ENCODE measurements around the gene IL12RB1. TPM values are rescaled to one million over a fixed set of nuclear protein-coding genes. Genes with fewer than 3 reads are reported as not detected.

IL12RB1 gene
- total RNA-seq (10 to 100 TPM; 39.3 to 42.1 TPM), polyA plus RNA-seq (10 to 100 TPM; 35.0 to 55.1 TPM)

DNA sequence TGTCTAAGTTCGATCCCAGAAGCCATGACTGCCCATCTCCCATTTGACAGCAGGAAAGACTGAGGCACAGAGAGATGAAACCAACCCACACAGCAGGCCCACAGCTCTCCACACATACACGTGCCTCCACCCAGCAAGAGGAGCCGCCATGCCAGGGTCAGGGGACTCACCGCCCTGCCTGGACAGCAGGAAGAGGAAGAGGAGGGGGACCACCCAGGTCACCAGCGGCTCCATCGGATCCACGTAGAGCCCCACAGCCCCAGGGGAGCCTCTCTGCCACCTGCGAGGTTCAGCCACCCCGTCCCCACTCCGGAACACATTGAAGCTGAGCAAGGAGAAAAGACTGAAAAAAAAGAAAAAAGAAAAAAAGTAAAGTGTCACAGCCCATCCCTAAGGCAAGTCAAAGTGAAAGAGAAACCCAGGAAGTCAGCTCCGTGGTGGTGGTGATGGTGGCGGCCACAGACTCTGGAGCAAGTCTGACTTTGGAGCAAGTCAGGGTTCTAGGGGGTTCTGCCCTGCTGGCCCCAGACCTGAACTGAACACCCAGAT, at the start of gene IL12RB1:
Gene IL12RB1, minus strand, starts transcription at position 345 of the 549 bp plus-strand sequence. Its CDS starts 111 bp downstream, at position 234.
- Mint-ChIP-seq H3K4me1 (peaks cover 51 to 83% (median 66%) of the 10 kb centered on the region in 4 donors), H3K27me3 (no peaks in the 10 kb centered on the region), H3K27ac (peak within 1 kb of the TSS; percentile 98 to 99 (median 98)), H3K36me3 (peaks cover 23 to 30% of the 10 kb centered on the region in 2 donors), H3K4me3 (peak within 1 kb of the TSS; percentile 95 to 98 (median 97)), H3K9me3 (peaks cover 0 to 3% (median 0%) of the 10 kb centered on the region in 8 donors)
- CTCF ChIA-PET (ENCODE audit: partially characterized antibody) = interaction anchor here (1.0 to 4.3 kb wide), 6 partner anchors 11 to 148 kb away, joined by 3 to 30 read pairs (median 10); partner anchors contain the start of genes MAST3 and PIK3R2
- Histone ChIP-seq H3K27ac (ENCODE audit: low read depth, low read length) (peak within 1 kb of the TSS; percentile 87), H3K36me3 (ENCODE audit: insufficient read depth, low read length) (peaks cover 15% of the 10 kb centered on the region), H3K4me1 (ENCODE audit: insufficient read depth, low read length) (peaks cover 77% of the 10 kb centered on the region), H3K9me3 (ENCODE audit: control insufficient read depth in 1 of 2, low read length in 2 of 2) (no peaks in the 10 kb centered on the region), H3K27me3 (ENCODE audit: insufficient read depth, low read length) (no peaks in the 10 kb centered on the region), H3K4me3 (ENCODE audit: low read length in 2 of 2) (peak within 1 kb of the TSS; percentile 84 to 95)
- POLR2A ChIA-PET (ENCODE audit: partially characterized antibody) = interaction anchor here (0.6 to 9.5 kb wide), 23 partner anchors 8 to 284 kb away, joined by 3 to 159 read pairs (median 6); partner anchors contain the start of genes ARRDC2, CCDC124, IFI30 and JUND
- peak; percentile 67 to 83 (median 74) for DNase-seq
- intact Hi-C loops (cut with micrococcal nuclease) = loop anchor here (2.0 kb wide), 1 partner anchor 18 kb away; no protein-coding TSS in a partner anchor

DNA sequence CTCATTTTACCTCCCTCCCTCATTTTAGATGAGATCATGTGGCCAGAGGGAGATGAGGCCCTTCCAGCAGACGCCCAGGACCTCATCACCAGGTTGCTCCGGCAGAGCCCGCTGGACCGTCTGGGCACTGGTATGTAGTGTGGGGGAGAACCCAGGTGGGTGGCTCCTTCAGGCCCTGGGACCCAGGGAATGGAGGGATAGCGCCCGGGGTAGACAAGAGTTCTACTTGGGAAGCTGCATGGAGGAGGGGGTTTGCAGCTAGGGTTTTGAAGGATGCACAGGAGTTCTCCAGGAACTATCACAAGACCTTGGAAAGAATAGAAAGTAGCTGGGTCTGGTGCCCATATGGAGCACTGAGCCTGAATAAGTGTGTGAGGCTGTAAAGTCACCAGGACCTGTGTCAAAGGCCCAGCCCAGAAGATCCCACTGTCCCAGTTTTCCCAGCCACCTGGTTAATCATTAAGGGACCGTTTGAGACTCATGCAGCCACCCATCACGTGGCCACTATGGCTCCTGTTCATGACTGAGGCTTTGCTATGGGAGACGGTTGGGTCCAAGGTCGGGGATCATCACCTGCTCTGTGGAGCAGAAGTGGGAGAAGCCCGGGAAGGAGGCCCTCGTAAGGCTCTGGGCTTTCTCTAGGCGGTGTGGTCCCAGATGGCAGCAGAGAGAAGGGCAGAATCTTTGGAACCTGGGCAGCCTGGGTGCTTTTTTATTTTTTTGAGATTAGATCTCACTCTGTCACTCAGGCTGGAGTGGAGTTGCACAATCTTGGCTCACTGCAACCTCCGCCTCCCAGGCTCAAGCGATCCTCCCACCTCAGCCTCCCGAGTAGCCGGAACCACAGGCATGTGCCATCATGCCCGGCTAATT, 49.2 kb upstream of the IL12RB1 start:
- Mint-ChIP-seq H3K4me1 (no peaks in the 10 kb centered on the region), H3K36me3 (peaks cover 35 to 51% of the 10 kb centered on the region in 2 donors), H3K27me3 (no peaks in the 10 kb centered on the region), H3K4me3 (no peak overlapping the region), H3K27ac (no peak overlapping the region), H3K9me3 (no peaks in the 10 kb centered on the region)
- CTCF ChIA-PET (ENCODE audit: partially characterized antibody) = interaction anchor here (1.0 kb wide), 1 partner anchor 15 kb away, joined by 3 read pairs; no protein-coding TSS in a partner anchor
- Histone ChIP-seq H3K4me3 (ENCODE audit: low read length in 2 of 2) (no peak overlapping the region), H3K27ac (ENCODE audit: low read depth, low read length) (no peak overlapping the region), H3K27me3 (ENCODE audit: insufficient read depth, low read length) (no peaks in the 10 kb centered on the region), H3K4me1 (ENCODE audit: insufficient read depth, low read length) (no peaks in the 10 kb centered on the region), H3K9me3 (ENCODE audit: control insufficient read depth in 1 of 2, low read length in 2 of 2) (no peaks in the 10 kb centered on the region), H3K36me3 (ENCODE audit: insufficient read depth, low read length) (peaks cover 56% of the 10 kb centered on the region)
- DNase-seq = no peak
- intact Hi-C loops (cut with micrococcal nuclease) = no loop called here
- POLR2A ChIA-PET (ENCODE audit: partially characterized antibody) = interaction anchor here (1.0 kb wide), 1 partner anchor 12 kb away, joined by 3 read pairs; no protein-coding TSS in a partner anchor

DNA sequence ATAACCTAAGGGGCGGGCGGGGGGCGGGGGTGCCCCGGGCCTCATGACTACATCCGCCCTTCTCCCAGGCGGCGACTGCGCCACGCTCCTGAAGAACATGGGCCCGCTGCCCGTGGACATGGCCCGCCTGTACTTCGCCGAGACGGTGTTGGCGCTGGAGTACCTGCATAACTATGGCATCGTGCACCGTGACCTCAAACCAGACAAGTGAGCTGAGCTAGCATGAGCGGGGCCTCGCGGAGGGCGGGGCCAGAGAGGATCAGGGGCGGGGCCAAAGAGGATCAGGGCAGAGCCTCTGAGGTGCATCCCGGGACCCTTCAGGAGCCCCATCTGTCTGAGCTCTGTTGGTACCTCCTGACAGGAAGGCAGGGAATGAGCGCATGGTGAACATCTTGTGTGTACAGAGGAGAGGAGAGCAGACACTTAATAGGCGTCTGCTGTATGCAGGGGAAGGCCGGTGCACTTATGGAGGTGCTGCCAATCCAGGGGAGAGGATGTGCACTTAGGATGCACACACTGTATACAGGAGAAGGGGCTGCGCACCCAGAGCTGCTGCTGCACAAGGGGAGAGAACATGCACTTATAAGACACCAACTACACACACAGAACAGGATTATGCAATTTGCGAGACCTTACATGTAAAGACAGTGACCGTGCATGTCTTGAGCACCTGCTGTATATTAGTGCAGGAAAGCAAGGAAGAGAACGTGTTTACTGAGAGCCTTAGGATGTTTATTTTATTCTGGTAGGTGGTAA, 45.3 kb upstream of the IL12RB1 start:
- H3K9me3 Mint-ChIP-seq = no peaks in the 10 kb centered on the region
- POLR2A ChIA-PET (ENCODE audit: partially characterized antibody) = interaction anchor here (0.6 to 1.9 kb wide), 3 partner anchors 10 to 20 kb away, joined by 3 to 4 read pairs (median 4); no protein-coding TSS in a partner anchor
- no peaks in the 10 kb centered on the region for H3K9me3 ChIP-seq (ENCODE audit: control insufficient read depth in 1 of 2, low read length in 2 of 2)
- peak overlapping the region in 1 of 7 donors; percentile 84 for H3K27ac Mint-ChIP-seq
- no peak overlapping the region for H3K4me3 ChIP-seq (ENCODE audit: low read length in 2 of 2)
- no peaks in the 10 kb centered on the region for H3K4me1 Mint-ChIP-seq
- intact Hi-C loops (cut with micrococcal nuclease) = no loop called here
- H3K27me3 Mint-ChIP-seq = no peaks in the 10 kb centered on the region
- H3K27me3 ChIP-seq (ENCODE audit: insufficient read depth, low read length) = no peaks in the 10 kb centered on the region
- no peaks in the 10 kb centered on the region for H3K4me1 ChIP-seq (ENCODE audit: insufficient read depth, low read length)
- DNase-seq = no peak
- H3K27ac ChIP-seq (ENCODE audit: low read depth, low read length) = no peak overlapping the region
- peaks cover 41 to 57% of the 10 kb centered on the region in 2 donors for H3K36me3 Mint-ChIP-seq
- CTCF ChIA-PET (ENCODE audit: partially characterized antibody) = no interaction called here
- no peak overlapping the region for H3K4me3 Mint-ChIP-seq
- H3K36me3 ChIP-seq (ENCODE audit: insufficient read depth, low read length) = peaks cover 67% of the 10 kb centered on the region

DNA sequence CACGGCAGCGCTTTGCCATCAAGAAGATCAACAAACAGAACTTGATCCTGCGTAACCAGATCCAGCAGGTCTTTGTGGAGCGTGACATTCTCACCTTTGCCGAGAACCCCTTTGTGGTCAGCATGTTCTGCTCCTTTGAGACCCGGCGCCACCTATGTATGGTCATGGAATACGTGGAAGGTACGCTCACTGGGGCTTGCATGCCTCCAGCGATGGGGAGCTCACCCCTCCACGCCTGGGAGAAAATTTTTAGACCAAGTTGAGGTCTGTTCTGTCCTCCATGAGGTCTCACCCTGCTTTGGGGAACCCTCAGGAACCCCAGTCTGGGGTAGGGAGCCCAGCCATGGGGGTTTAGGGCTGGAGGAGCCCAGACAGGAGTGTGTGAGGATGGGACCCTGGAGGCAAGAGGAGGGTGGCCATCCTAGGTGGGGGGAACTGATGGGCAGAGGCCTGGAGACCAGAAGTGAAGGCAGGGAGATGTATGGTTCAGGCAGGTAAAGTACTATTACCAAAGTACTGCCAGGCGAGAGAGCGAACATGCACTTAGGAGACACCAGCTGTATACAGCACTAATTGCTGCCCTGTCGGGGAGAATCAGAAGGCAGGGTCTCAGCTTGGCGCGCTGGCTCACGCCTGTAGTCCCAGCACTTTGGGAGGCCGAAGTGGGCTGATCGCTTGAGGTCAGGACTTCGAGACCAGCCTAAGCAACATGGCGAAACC, 43.9 kb upstream of the IL12RB1 start:
- H3K4me1 ChIP-seq (ENCODE audit: insufficient read depth, low read length) = no peaks in the 10 kb centered on the region
- no peaks in the 10 kb centered on the region for H3K9me3 ChIP-seq (ENCODE audit: control insufficient read depth in 1 of 2, low read length in 2 of 2)
- Mint-ChIP-seq H3K4me1 (peaks cover 0 to 4% (median 0%) of the 10 kb centered on the region in 4 donors), H3K27me3 (no peaks in the 10 kb centered on the region), H3K9me3 (no peaks in the 10 kb centered on the region), H3K27ac (peak overlapping the region in 2 of 7 donors; percentile 50 to 64), H3K36me3 (peaks cover 43 to 56% of the 10 kb centered on the region in 2 donors), H3K4me3 (no peak overlapping the region)
- intact Hi-C loops (cut with micrococcal nuclease) = no loop called here
- H3K27ac ChIP-seq (ENCODE audit: low read depth, low read length) = no peak overlapping the region
- ChIA-PET CTCF (ENCODE audit: partially characterized antibody) (no interaction called here), POLR2A (ENCODE audit: partially characterized antibody) (interaction anchor here (1.0 to 1.9 kb wide), 2 partner anchors 12 to 21 kb away, joined by 4 read pairs; no protein-coding TSS in a partner anchor)
- peaks cover 69% of the 10 kb centered on the region for H3K36me3 ChIP-seq (ENCODE audit: insufficient read depth, low read length)
- no peak for DNase-seq
- H3K27me3 ChIP-seq (ENCODE audit: insufficient read depth, low read length) = no peaks in the 10 kb centered on the region
- no peak overlapping the region for H3K4me3 ChIP-seq (ENCODE audit: low read length in 2 of 2)

DNA sequence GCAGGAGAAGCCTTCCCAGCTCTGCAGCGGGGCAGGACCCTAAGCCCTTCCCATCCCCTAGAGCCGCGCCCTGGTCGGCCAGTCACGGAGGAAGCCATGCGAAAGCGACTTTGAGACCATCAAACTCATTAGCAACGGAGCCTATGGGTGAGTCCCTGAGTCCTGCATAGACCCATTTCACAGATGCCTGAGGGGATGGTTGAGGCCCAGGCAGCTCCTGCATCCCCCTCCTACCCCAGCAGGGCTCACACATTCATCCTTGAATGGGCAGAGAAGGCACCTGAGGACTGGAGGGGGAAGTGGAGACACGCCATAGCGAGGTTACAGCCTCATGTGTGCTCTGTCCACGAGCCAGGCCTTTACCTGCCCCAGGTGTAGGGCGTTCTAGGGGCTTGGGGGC, 42.1 kb upstream of the IL12RB1 start:
- no peak overlapping the region for H3K4me3 ChIP-seq (ENCODE audit: low read length in 2 of 2)
- Mint-ChIP-seq H3K27me3 (no peaks in the 10 kb centered on the region), H3K4me3 (no peak overlapping the region), H3K27ac (no peak overlapping the region), H3K9me3 (no peaks in the 10 kb centered on the region), H3K4me1 (peaks cover 0 to 4% (median 0%) of the 10 kb centered on the region in 4 donors), H3K36me3 (peaks cover 37 to 51% of the 10 kb centered on the region in 2 donors)
- POLR2A ChIA-PET (ENCODE audit: partially characterized antibody) = interaction anchor here (0.8 to 1.3 kb wide), 3 partner anchors 10 to 42 kb away, joined by 3 to 4 read pairs (median 3); partner anchors contain the start of gene IL12RB1
- intact Hi-C loops (cut with micrococcal nuclease) = no loop called here
- H3K27me3 ChIP-seq (ENCODE audit: insufficient read depth, low read length) = no peaks in the 10 kb centered on the region
- no peaks in the 10 kb centered on the region for H3K9me3 ChIP-seq (ENCODE audit: control insufficient read depth in 1 of 2, low read length in 2 of 2)
- H3K27ac ChIP-seq (ENCODE audit: low read depth, low read length) = no peak overlapping the region
- peaks cover 67% of the 10 kb centered on the region for H3K36me3 ChIP-seq (ENCODE audit: insufficient read depth, low read length)
- DNase-seq = no peak
- CTCF ChIA-PET (ENCODE audit: partially characterized antibody) = interaction anchor here (1.2 kb wide), 1 partner anchor 17 kb away, joined by 3 read pairs; no protein-coding TSS in a partner anchor
- no peaks in the 10 kb centered on the region for H3K4me1 ChIP-seq (ENCODE audit: insufficient read depth, low read length)

DNA sequence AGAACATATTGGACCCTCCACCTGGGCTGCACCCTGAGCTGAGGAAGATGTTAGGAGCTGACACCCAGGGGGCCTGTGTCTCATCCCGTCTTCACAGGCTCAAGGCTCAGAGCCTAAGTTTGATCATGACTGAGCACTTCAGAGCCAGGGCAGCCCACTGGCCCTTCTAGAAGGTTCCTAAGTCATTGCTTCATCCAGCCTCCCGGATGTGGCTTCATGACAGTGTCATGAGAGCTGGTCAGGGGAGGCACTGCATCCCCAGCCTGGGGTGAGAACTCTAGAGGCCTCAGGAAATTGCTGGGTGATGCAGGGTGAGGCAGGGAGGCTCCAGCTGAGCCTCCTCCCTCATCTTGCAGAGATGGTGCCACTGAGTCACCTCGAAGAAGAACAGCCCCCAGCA, 41.3 kb upstream of the IL12RB1 start:
- intact Hi-C loops (cut with micrococcal nuclease) = no loop called here
- ChIA-PET CTCF (ENCODE audit: partially characterized antibody) (interaction anchor here (1.2 to 2.2 kb wide), 2 partner anchors 16 to 24 kb away, joined by 3 to 6 read pairs; no protein-coding TSS in a partner anchor), POLR2A (ENCODE audit: partially characterized antibody) (interaction anchor here (0.8 to 1.8 kb wide), 4 partner anchors 9 to 41 kb away, joined by 3 to 4 read pairs (median 4); partner anchors contain the start of gene IL12RB1)
- H3K9me3 ChIP-seq (ENCODE audit: control insufficient read depth in 1 of 2, low read length in 2 of 2) = no peaks in the 10 kb centered on the region
- H3K4me1 ChIP-seq (ENCODE audit: insufficient read depth, low read length) = no peaks in the 10 kb centered on the region
- H3K27me3 ChIP-seq (ENCODE audit: insufficient read depth, low read length) = no peaks in the 10 kb centered on the region
- no peak overlapping the region for H3K27ac ChIP-seq (ENCODE audit: low read depth, low read length)
- no peak overlapping the region for H3K4me3 Mint-ChIP-seq
- H3K27me3 Mint-ChIP-seq = no peaks in the 10 kb centered on the region
- H3K9me3 Mint-ChIP-seq = no peaks in the 10 kb centered on the region
- peaks cover 41 to 54% of the 10 kb centered on the region in 2 donors for H3K36me3 Mint-ChIP-seq
- H3K27ac Mint-ChIP-seq = no peak overlapping the region
- DNase-seq = no peak
- H3K36me3 ChIP-seq (ENCODE audit: insufficient read depth, low read length) = peaks cover 70% of the 10 kb centered on the region
- no peak overlapping the region for H3K4me3 ChIP-seq (ENCODE audit: low read length in 2 of 2)
- H3K4me1 Mint-ChIP-seq = peaks cover 0 to 4% (median under 1%) of the 10 kb centered on the region in 4 donors
